HEK293 (cell line): Measurements from ENCODE around the gene ZSWIM1.

Experiments used
- CTCF ChIA-PET: fragments of 350-600 bp; formaldehyde crosslinking; extraction: SDS; loops from one replicate; lab custom pipeline; 2021; ENCODE audit warnings: antibody characterized with exemption; lab: Yijun Ruan, JAX
- POLR2A ChIA-PET: fragments of 300-600 bp; formaldehyde crosslinking; extraction: SDS; loops from one replicate; lab custom pipeline; 2020; ENCODE audit warnings: antibody characterized with exemption, inconsistent platforms; lab: Yijun Ruan, JAX
- H3K27ac ChIP-seq: fragments of 200-500 bp; sonication (Bioruptor generic); 2 replicates; pipeline ENCODE4 v1.5.1; 2014; ENCODE audit warnings: low read depth, low read length, control low read depth, inconsistent platforms; ENCODE audit errors: extremely low read depth
- H3K36me3 ChIP-seq, 2 experiments: fragments of 200-500 bp in 1 of 2; sonication (Bioruptor generic) in 1 of 2; 1 replicate in 1 of 2; 2 replicates in 1 of 2; pipeline ENCODE4 v1.5.1; 2014 to 2017; ENCODE audit warnings: inconsistent platforms in 2 of 2, low read length in 2 of 2; ENCODE audit not compliant: control insufficient read depth in 2 of 2, insufficient read depth in 1 of 2
- H3K4me1 ChIP-seq: fragments of 200-500 bp; sonication (Bioruptor generic); 2 replicates; pipeline ENCODE4 v1.5.1; 2014; ENCODE audit warnings: mild to moderate bottlenecking, low read length, inconsistent platforms; ENCODE audit not compliant: control insufficient read depth, insufficient read depth
- H3K4me3 ChIP-seq: 2 replicates; pipeline ENCODE4 v1.5.1; 2011; ENCODE audit warnings: low read depth, mild to moderate bottlenecking, control low read depth, low read length, moderate library complexity
- H3K9me3 ChIP-seq: fragments of 200-500 bp; sonication (Bioruptor generic); 2 replicates; pipeline ENCODE4 v1.5.1; 2014; ENCODE audit warnings: low read depth, low read length, inconsistent platforms; ENCODE audit not compliant: control insufficient read depth, insufficient read depth
- GLIS1 ChIP-seq: fragments of 450-650 bp; formaldehyde crosslinking; IDR thresholded peaks from 2 replicates; pipeline ENCODE4 v1.5.1; 2016; ENCODE audit warnings: missing biosample characterization, missing genetic modification characterization
- OSR2 ChIP-seq: fragments of 450-650 bp; formaldehyde crosslinking; IDR thresholded peaks from 2 replicates; pipeline ENCODE4 v1.5.1; 2016; ENCODE audit warnings: missing biosample characterization, missing genetic modification characterization
- ZBTB17 ChIP-seq: fragments of 450-650 bp; formaldehyde crosslinking; IDR thresholded peaks from 2 replicates; pipeline ENCODE4 v1.5.1; 2016; ENCODE audit warnings: missing biosample characterization, missing genetic modification characterization
- ZBTB8A ChIP-seq: fragments of 450-650 bp; formaldehyde crosslinking; IDR thresholded peaks from 2 replicates; pipeline ENCODE4 v1.5.1; 2016; ENCODE audit warnings: missing biosample characterization, missing genetic modification characterization
- ZFP69B ChIP-seq: fragments of 450-650 bp; formaldehyde crosslinking; IDR thresholded peaks from 2 replicates; pipeline ENCODE4 v1.5.1; 2016; ENCODE audit warnings: missing biosample characterization, missing genetic modification characterization
- ZNF10 ChIP-seq: fragments of 450-650 bp; formaldehyde crosslinking; IDR thresholded peaks from 2 replicates; pipeline ENCODE4 v1.5.1; 2017; ENCODE audit warnings: missing biosample characterization, missing genetic modification characterization
- ZNF157 ChIP-seq: fragments of 450-650 bp; formaldehyde crosslinking; IDR thresholded peaks from 2 replicates; pipeline ENCODE4 v1.5.1; 2016; ENCODE audit warnings: missing biosample characterization, missing genetic modification characterization
- ZNF202 ChIP-seq: fragments of 450-650 bp; formaldehyde crosslinking; IDR thresholded peaks from 2 replicates; pipeline ENCODE4 v1.5.1; 2016; ENCODE audit warnings: missing biosample characterization, missing genetic modification characterization, borderline replicate concordance
- ZNF274 ChIP-seq, 2 experiments: fragments of 200-500 bp in 1 of 2; fragments of 450-650 bp in 1 of 2; sonication (Bioruptor generic) in 1 of 2; formaldehyde crosslinking in 1 of 2; IDR thresholded peaks; 2 replicates each; pipeline versions ENCODE4 v1.5.1 to v1.6.1; 2014 to 2016; ENCODE audit warnings: borderline replicate concordance in 1 of 2, inconsistent platforms in 1 of 2, low read length in 1 of 2, missing biosample characterization in 1 of 2, missing genetic modification characterization in 1 of 2
- ZNF514 ChIP-seq: fragments of 450-650 bp; formaldehyde crosslinking; IDR thresholded peaks from 2 replicates; pipeline ENCODE4 v1.5.1; 2016; ENCODE audit warnings: missing biosample characterization, missing genetic modification characterization
- ZNF600 ChIP-seq: fragments of 450-650 bp; formaldehyde crosslinking; IDR thresholded peaks from 2 replicates; pipeline ENCODE4 v1.5.1; 2016; ENCODE audit warnings: missing biosample characterization, missing genetic modification characterization
- ZNF785 ChIP-seq: fragments of 450-650 bp; formaldehyde crosslinking; IDR thresholded peaks from 2 replicates; pipeline ENCODE4 v1.5.1; 2016; ENCODE audit warnings: missing biosample characterization, missing genetic modification characterization
- TF ChIP-seq, protein P1 (sequence below): fragments of 450-650 bp; formaldehyde crosslinking; optimal IDR thresholded peaks from 2 replicates; pipeline ENCODE3; 2016; ENCODE audit warnings: missing biosample characterization, mild to moderate bottlenecking, missing genetic modification characterization
- TF ChIP-seq, protein P2 (sequence below): fragments of 450-650 bp; formaldehyde crosslinking; IDR thresholded peaks from 2 replicates; pipeline ENCODE4; 2016; ENCODE audit warnings: missing biosample characterization, missing genetic modification characterization
- TF ChIP-seq, protein P3 (sequence below): fragments of 450-650 bp; formaldehyde crosslinking; IDR thresholded peaks from 2 replicates; pipeline ENCODE4 v1.5.1; 2017; ENCODE audit warnings: missing biosample characterization, missing genetic modification characterization
- TF ChIP-seq, protein P4 (sequence below): fragments of 450-650 bp; formaldehyde crosslinking; IDR thresholded peaks from 2 replicates; pipeline ENCODE4 v1.5.1; 2017; ENCODE audit warnings: missing biosample characterization, missing genetic modification characterization
- TF ChIP-seq, protein P5 (sequence below): fragments of 450-650 bp; formaldehyde crosslinking; IDR thresholded peaks from 2 replicates; pipeline ENCODE4 v1.5.1; 2016; ENCODE audit warnings: missing biosample characterization, missing genetic modification characterization

The ZSWIM1 gene

DNA sequence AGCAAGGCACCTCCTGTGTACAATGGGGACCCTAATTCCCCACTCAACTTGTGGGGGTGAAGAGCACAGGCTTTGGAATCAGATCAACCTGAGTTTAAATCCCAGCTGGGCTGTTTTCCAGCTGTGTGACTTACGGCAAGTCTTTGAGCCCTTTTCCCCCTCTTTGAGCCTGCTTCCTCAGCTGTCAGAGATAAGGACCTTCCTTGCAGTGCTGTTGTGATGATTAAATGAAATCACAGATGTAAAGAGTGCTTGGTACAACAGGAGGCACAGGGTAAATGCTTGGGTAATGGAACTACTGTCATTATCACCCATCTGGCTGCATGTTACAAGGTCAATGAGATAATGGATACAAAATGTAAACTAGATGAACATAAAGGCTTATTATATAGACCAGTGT, 44.2 kb upstream of the ZSWIM1 start:
- Histone ChIP-seq H3K9me3 (no peaks in the 10 kb centered on the region), H3K4me1 (no peaks in the 10 kb centered on the region; the same call in 1 of the 2 replicates), H3K4me3 (no peak overlapping the region), H3K27ac (no peak overlapping the region)
- POLR2A ChIA-PET = interaction anchor here (0.6 to 2.0 kb wide), 2 partner anchors 69 to 137 kb away, joined by 3 to 4 read pairs; no protein-coding TSS in a partner anchor
- TF ChIP-seq ZNF274 (IDR thresholded peaks at IDR 0.05; ENCODE audit: low read length) (no peak), ZNF274 (tag by site-specific recombination; IDR thresholded peaks at IDR 0.05; ENCODE audit: borderline replicate concordance) (no peak), ZNF202 (tag by site-specific recombination) (no peak), ZBTB8A (tag by site-specific recombination) (0 out of 2 replicates have a peak, but pooled peaks have one; percentile 30), GLIS1 (tag by site-specific recombination) (no peak), ZNF785 (tag by site-specific recombination) (no peak), ZNF157 (tag by site-specific recombination) (no peak), ZNF600 (tag by site-specific recombination) (no peak), ZNF10 (tag by site-specific recombination) (no peak), ZBTB17 (tag by site-specific recombination) (no peak), OSR2 (0 out of 2 replicates have a peak, but pooled peaks have one; percentile 34), ZFP69B (tag by site-specific recombination) (no peak), ZNF514 (tag by site-specific recombination) (no peak)
- TF ChIP-seq, protein P1, sequence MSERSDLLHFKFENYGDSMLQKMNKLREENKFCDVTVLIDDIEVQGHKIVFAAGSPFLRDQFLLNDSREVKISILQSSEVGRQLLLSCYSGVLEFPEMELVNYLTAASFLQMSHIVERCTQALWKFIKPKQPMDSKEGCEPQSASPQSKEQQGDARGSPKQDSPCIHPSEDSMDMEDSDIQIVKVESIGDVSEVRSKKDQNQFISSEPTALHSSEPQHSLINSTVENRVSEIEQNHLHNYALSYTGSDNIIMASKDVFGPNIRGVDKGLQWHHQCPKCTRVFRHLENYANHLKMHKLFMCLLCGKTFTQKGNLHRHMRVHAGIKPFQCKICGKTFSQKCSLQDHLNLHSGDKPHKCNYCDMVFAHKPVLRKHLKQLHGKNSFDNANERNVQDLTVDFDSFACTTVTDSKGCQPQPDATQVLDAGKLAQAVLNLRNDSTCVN (tag by site-specific recombination) = no peak
- TF ChIP-seq, protein P2, sequence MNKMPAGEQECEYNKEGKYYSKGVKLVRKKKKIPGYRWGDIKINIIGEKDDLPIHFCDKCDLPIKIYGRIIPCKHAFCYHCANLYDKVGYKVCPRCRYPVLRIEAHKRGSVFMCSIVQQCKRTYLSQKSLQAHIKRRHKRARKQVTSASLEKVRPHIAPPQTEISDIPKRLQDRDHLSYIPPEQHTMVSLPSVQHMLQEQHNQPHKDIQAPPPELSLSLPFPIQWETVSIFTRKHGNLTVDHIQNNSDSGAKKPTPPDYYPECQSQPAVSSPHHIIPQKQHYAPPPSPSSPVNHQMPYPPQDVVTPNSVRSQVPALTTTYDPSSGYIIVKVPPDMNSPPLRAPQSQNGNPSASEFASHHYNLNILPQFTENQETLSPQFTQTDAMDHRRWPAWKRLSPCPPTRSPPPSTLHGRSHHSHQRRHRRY = no peak
- TF ChIP-seq, protein P3, sequence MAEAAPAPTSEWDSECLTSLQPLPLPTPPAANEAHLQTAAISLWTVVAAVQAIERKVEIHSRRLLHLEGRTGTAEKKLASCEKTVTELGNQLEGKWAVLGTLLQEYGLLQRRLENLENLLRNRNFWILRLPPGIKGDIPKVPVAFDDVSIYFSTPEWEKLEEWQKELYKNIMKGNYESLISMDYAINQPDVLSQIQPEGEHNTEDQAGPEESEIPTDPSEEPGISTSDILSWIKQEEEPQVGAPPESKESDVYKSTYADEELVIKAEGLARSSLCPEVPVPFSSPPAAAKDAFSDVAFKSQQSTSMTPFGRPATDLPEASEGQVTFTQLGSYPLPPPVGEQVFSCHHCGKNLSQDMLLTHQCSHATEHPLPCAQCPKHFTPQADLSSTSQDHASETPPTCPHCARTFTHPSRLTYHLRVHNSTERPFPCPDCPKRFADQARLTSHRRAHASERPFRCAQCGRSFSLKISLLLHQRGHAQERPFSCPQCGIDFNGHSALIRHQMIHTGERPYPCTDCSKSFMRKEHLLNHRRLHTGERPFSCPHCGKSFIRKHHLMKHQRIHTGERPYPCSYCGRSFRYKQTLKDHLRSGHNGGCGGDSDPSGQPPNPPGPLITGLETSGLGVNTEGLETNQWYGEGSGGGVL (tag by site-specific recombination) = peak; percentile 41; the same call in 1 of the 2 replicates
- TF ChIP-seq, protein P4, sequence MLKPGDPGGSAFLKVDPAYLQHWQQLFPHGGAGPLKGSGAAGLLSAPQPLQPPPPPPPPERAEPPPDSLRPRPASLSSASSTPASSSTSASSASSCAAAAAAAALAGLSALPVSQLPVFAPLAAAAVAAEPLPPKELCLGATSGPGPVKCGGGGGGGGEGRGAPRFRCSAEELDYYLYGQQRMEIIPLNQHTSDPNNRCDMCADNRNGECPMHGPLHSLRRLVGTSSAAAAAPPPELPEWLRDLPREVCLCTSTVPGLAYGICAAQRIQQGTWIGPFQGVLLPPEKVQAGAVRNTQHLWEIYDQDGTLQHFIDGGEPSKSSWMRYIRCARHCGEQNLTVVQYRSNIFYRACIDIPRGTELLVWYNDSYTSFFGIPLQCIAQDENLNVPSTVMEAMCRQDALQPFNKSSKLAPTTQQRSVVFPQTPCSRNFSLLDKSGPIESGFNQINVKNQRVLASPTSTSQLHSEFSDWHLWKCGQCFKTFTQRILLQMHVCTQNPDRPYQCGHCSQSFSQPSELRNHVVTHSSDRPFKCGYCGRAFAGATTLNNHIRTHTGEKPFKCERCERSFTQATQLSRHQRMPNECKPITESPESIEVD (tag by site-specific recombination) = no peak
- TF ChIP-seq, protein P5, sequence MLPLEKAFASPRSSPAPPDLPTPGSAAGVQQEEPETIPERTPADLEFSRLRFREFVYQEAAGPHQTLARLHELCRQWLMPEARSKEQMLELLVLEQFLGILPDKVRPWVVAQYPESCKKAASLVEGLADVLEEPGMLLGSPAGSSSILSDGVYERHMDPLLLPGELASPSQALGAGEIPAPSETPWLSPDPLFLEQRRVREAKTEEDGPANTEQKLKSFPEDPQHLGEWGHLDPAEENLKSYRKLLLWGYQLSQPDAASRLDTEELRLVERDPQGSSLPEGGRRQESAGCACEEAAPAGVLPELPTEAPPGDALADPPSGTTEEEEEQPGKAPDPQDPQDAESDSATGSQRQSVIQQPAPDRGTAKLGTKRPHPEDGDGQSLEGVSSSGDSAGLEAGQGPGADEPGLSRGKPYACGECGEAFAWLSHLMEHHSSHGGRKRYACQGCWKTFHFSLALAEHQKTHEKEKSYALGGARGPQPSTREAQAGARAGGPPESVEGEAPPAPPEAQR (tag by site-specific recombination) = no peak
- TF ChIP-seq, all 188 proteins: peak for 3
- CTCF ChIA-PET = interaction anchor here (0.7 to 1.0 kb wide), 3 partner anchors 19 to 1702 kb away, joined by 3 to 4 read pairs (median 4); no protein-coding TSS in a partner anchor
- H3K36me3 ChIP-seq = peaks cover 0 to 27% of the 10 kb centered on the region in 2 experiments; a peak in 1 of 3 replicates
